ENCODE data around the gene LRP1B. TPM values are rescaled to one million over a fixed set of nuclear protein-coding genes. Genes with fewer than 3 reads are reported as not detected.

LRP1B gene
- total and polyA plus RNA-seq, 2 donors (not counting 1 experiment from before 2014, with no cell fraction given), result not detected

DNA sequence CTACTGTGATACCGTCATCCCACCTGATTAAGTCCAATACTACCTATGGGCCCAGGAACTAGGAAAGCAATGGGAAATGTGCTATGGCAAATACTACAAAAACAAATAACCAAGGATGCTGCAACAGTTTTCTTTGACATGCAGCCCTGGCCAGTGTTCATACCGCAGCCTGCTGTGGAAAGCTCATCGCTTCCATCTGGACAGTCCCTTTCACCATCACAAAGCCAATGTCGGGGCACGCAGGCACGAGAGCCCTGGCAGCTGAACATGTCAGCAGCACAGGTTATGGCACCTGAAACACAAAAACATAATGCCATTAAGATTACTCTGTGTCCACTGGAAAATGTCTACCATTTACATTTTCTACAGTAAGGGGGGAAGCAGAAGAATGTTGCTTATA, 1621.1 kb downstream of the LRP1B start:
- DNase-seq (no peak), ATAC-seq (ENCODE audit: low read depth) (no peak)
- Histone ChIP-seq H3K4me1 (ENCODE audit: control insufficient read depth in 2 of 2, insufficient read depth in 2 of 2, low read length in 2 of 2) (no peaks in the 10 kb centered on the region), H3K36me3 (replicated peaks in 1 of 2; ENCODE audit: control extremely low read depth in 1 of 2, control insufficient read depth in 1 of 2, extremely low read depth in 1 of 2, insufficient read depth in 2 of 2, low read length in 1 of 2) (no peaks in the 10 kb centered on the region), H3K4me3 (ENCODE audit: control extremely low read depth in 1 of 5, extremely low read depth in 1 of 5, insufficient read depth in 1 of 5, low read depth in 2 of 5, low read length in 4 of 5) (no peak overlapping the region), H3K9ac (ENCODE audit: low read length) (no peak overlapping the region), H4K20me1 (ENCODE audit: control insufficient read depth, insufficient read depth, low read length, poor library complexity, severe bottlenecking) (no peaks in the 10 kb centered on the region), H3K9me3 (ENCODE audit: control extremely low read depth in 1 of 3, control insufficient read depth in 2 of 3, insufficient read depth in 1 of 3, low read length in 2 of 3) (peaks cover 0 to 1% (median 0%) of the 10 kb centered on the region in 3 donors), H3K79me2 (ENCODE audit: control insufficient read depth, insufficient read depth, low read length) (no peaks in the 10 kb centered on the region), H3K4me2 (replicated peaks; ENCODE audit: low read depth, low read length, poor library complexity, severe bottlenecking) (no peak overlapping the region), H3K27ac (ENCODE audit: low read length in 2 of 2) (no peak overlapping the region), H2AFZ (ENCODE audit: insufficient read depth, low read depth, low read length, poor library complexity, severe bottlenecking) (no peak overlapping the region), H3K27me3 (replicated peaks in 1 of 4; ENCODE audit: control extremely low read depth in 1 of 4, control insufficient read depth in 3 of 4, insufficient read depth in 4 of 4, low read length in 3 of 4) (no peaks in the 10 kb centered on the region)
- Mint-ChIP-seq H3K4me1 (no peaks in the 10 kb centered on the region), H3K27ac (no peak overlapping the region), H3K9me3 (ENCODE audit: insufficient read depth) (peaks cover 5% of the 10 kb centered on the region), H3K4me3 (no peak overlapping the region), H3K27me3 (no peaks in the 10 kb centered on the region)
- intact Hi-C loops (cut with micrococcal nuclease), result no loop called here
- ChIA-PET POLR2A (no interaction called here), CTCF (no interaction called here)
- WGBS (ENCODE audit: insufficient coverage), result 94% methylated on average over 5 of the region's 6 CpGs
- TF ChIP-seq, protein P1, sequence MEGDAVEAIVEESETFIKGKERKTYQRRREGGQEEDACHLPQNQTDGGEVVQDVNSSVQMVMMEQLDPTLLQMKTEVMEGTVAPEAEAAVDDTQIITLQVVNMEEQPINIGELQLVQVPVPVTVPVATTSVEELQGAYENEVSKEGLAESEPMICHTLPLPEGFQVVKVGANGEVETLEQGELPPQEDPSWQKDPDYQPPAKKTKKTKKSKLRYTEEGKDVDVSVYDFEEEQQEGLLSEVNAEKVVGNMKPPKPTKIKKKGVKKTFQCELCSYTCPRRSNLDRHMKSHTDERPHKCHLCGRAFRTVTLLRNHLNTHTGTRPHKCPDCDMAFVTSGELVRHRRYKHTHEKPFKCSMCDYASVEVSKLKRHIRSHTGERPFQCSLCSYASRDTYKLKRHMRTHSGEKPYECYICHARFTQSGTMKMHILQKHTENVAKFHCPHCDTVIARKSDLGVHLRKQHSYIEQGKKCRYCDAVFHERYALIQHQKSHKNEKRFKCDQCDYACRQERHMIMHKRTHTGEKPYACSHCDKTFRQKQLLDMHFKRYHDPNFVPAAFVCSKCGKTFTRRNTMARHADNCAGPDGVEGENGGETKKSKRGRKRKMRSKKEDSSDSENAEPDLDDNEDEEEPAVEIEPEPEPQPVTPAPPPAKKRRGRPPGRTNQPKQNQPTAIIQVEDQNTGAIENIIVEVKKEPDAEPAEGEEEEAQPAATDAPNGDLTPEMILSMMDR (IDR thresholded peaks at IDR 0.05), result no peak
- TF ChIP-seq EZH2 (IDR thresholded peaks at IDR 0.05; ENCODE audit: borderline replicate concordance, insufficient read depth, low read depth, low read length, poor library complexity, severe bottlenecking), result no peak

DNA sequence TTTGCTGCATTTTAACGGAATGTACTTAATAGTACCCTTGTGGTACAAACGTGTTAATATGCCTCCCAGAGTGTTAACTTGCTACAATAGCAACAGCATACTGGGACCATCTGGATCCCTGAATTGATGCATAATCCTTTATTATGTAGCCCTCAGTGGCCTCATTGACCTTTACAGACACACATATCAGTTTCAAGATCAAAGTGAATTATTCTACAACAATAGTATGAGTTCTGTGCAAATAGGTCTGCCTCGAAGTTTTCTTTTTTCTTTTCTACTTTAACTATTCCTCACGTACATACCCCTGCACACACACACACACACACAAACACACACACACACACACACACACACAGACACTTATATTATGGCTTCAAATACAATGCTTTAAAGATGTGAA, 1622.1 kb downstream of the LRP1B start:
- H3K9me3 ChIP-seq (ENCODE audit: control extremely low read depth in 1 of 3, control insufficient read depth in 2 of 3, insufficient read depth in 1 of 3, low read length in 2 of 3), result peaks cover 0 to 1% (median 0%) of the 10 kb centered on the region in 3 donors
- H3K36me3 ChIP-seq (replicated peaks in 1 of 2; ENCODE audit: control extremely low read depth in 1 of 2, control insufficient read depth in 1 of 2, extremely low read depth in 1 of 2, insufficient read depth in 2 of 2, low read length in 1 of 2), result no peaks in the 10 kb centered on the region
- intact Hi-C loops (cut with micrococcal nuclease), result no loop called here
- H2AFZ ChIP-seq (ENCODE audit: insufficient read depth, low read depth, low read length, poor library complexity, severe bottlenecking), result no peak overlapping the region
- no peak overlapping the region for H3K4me2 ChIP-seq (replicated peaks; ENCODE audit: low read depth, low read length, poor library complexity, severe bottlenecking)
- no peak for TF ChIP-seq EZH2 (IDR thresholded peaks at IDR 0.05; ENCODE audit: borderline replicate concordance, insufficient read depth, low read depth, low read length, poor library complexity, severe bottlenecking)
- TF ChIP-seq, protein P1 (IDR thresholded peaks at IDR 0.05), result no peak
- WGBS (ENCODE audit: insufficient coverage), result 78% methylated on average over 2 of the region's 4 CpGs
- ATAC-seq (ENCODE audit: low read depth) (no peak), DNase-seq (no peak)
- no peak overlapping the region for H3K9ac ChIP-seq (ENCODE audit: low read length)
- no peak overlapping the region for H3K4me3 Mint-ChIP-seq
- no peak overlapping the region for H3K27ac ChIP-seq (ENCODE audit: low read length in 2 of 2)
- H3K4me3 ChIP-seq (ENCODE audit: control extremely low read depth in 1 of 5, extremely low read depth in 1 of 5, insufficient read depth in 1 of 5, low read depth in 2 of 5, low read length in 4 of 5), result no peak overlapping the region
- no peaks in the 10 kb centered on the region for H4K20me1 ChIP-seq (ENCODE audit: control insufficient read depth, insufficient read depth, low read length, poor library complexity, severe bottlenecking)
- H3K27ac Mint-ChIP-seq, result no peak overlapping the region
- no peaks in the 10 kb centered on the region for H3K27me3 ChIP-seq (replicated peaks in 1 of 4; ENCODE audit: control extremely low read depth in 1 of 4, control insufficient read depth in 3 of 4, insufficient read depth in 4 of 4, low read length in 3 of 4)
- CTCF ChIA-PET, result no interaction called here
- H3K4me1 Mint-ChIP-seq, result no peaks in the 10 kb centered on the region
- no peaks in the 10 kb centered on the region for H3K27me3 Mint-ChIP-seq
- no peaks in the 10 kb centered on the region for H3K4me1 ChIP-seq (ENCODE audit: control insufficient read depth in 2 of 2, insufficient read depth in 2 of 2, low read length in 2 of 2)
- POLR2A ChIA-PET, result no interaction called here
- peaks cover 5% of the 10 kb centered on the region for H3K9me3 Mint-ChIP-seq (ENCODE audit: insufficient read depth)
- H3K79me2 ChIP-seq (ENCODE audit: control insufficient read depth, insufficient read depth, low read length), result no peaks in the 10 kb centered on the region
